HUDEP-2 (cell line): Measurements from ENCODE around the gene SLC19A1.
A peak's percentile ranks its signal among the peaks of the same experiment; 100 is the strongest.

Experiments
- DNase-seq, 76 experiments: peaks; one replicate each; lab custom pipeline; 2025; ENCODE audit not compliant: unreplicated experiment in 76 of 76; lab: John Stamatoyannopoulos, UW

SLC19A1 gene

DNA sequence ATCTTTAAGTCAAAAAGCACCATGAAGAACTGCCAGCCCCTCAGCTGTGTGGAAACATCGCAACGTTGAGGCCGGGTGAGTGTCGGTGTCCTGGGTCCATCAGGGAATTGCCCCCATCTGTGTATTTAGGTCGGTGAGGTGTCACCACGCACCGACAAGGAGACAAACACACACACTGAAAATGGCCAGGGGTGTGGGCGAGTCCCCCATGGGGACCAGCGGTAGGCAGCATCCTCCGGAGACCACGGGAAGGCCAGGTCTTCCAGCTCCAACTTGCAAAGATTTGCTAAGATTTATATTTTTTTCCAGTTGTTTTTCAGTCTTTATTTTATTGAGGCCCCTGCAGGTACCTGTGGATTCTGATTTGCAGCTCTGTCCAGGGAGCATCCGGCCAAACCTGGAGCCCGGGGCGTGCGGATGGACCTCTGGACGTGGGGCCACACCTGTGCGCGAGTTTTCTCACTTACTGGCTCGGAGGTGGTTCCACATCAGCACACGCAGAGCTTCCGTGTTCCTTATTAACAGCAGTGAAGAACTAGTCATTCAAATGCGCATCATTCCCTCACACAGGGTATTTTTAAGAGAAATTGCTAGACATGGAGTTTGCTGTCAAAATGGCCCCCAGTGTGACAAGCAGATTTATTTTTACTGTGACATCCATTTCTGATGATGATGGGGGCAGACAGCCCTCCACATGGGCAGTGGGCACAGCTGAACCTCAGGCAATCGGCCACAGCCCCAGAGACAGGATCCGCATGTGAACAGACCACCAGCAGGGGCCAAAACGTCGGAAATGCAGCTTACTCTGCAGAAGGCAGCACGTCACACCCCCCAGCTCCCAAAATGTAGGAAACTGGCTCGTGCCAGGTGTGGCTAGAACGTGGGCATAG is 17.2 kb upstream of the SLC19A1 start:
- DNase-seq, result no peak

DNA sequence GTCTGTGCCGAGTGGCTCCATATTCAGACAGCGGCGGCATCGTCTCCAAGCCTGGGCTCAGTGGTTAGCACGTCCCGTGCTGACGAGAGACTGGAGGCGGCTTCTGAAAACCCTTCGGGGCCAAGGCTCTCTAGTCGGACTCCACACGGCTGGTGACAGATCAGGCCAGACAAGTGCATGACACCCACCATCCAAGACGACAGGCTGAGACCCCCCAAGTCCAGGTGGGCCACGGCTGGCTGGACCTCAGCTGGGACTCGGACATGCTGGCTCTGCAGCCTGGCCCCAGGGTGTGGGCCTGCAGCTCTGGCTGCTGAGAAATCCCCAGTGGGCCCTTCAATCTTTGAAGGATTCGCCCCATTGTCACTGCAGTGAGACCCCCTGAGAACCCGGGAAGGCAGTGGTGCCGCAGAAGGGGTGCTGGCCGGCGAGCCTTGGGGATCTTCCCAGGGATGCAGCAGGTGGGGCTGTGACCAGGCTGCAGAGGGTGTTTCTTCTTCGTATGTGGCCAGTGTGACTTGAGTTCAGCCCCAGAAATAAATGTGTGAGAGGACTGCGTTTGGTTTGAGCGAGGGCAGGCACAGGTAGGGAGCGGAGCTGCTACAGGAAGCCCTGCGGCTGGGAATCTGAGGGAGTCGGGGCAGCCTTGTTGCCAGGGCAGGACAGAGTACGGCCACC is 15.9 kb upstream of the SLC19A1 start:
- DNase-seq, result no peak

DNA sequence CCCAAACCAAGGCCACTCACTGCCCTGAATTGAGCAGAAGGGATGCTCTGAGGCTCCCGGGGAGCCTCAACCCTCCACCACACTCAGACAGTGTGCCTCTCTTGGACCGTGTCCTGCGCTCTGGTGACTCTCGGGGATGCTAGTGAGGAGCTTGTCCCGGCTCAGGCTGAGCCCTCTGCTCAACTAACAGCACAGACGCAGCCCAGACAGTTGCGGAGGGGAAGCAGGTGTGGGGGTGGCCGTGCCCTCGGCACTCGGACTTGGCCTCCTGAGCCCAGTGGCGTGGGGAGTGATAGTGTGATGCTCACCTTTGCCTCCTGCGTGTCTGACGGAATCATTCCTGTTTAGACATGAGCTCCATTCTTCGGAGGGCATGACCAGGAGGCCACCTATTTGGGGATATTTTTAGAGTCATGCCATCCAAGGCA is 15.4 kb upstream of the SLC19A1 start:
- DNase-seq, result no peak

DNA sequence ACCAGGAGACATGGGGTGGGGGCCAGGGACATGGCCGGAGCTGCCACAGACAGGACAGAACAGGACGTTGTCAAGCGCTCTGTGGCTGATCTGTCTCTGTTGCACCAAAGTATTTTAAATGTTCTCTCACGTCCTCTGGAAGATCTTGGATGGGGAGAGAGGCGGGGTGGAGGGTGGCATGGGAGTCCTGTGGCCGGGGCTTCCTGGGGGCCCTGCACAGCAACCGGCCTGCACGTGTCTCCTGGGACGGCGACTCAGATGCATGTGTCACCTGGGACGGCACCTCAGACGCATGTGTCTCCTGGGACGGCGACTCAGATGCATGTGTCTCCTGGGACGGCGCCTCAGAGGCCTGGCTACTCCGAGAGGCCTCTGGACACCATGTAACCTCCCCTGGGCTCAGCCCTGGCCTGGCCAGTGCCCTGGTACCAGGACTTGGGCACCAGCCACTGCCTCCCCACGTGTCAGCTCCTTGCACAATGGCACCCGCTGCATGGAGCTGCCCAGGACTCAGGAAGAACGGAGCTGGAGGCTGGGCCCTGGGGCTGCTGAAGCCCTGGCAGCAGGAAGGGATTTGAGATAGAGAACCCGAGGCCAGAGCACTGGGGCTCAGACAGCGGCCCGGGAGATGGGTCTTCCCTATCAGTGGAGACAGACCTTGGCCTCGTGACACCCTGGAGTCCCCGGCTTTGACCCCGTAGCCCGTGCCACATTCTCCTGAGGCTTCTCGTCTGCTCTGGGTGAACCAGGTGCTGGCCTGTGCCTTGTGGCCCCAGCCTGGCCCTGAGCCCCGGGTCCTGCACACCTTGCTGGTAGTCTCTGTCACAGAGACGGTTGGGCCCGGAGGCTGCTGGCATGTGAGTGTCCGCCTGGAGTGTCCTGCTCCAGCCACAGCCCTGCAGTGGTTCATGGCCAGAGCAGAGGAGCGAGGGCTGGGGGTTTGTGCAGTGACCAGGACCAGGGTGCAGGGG is 14.7 kb upstream of the SLC19A1 start:
- no peak for DNase-seq

DNA sequence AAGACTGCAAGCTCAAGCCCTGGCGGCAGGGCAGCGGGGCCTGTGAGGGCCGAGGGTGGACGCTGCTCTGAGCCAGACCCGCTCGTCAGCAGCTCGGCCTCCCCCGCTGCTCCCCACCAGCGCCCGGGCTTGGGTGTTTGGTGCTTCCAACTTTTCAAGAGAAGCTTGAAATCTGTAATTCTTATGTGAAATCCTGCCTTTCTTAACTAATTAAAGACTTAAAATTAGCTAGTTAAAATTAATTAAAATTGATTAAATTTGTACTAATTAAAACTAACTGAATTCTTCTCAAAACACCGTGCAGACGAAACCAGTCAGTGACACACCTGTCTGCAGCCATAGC is 14.0 kb upstream of the SLC19A1 start:
- no peak for DNase-seq

DNA sequence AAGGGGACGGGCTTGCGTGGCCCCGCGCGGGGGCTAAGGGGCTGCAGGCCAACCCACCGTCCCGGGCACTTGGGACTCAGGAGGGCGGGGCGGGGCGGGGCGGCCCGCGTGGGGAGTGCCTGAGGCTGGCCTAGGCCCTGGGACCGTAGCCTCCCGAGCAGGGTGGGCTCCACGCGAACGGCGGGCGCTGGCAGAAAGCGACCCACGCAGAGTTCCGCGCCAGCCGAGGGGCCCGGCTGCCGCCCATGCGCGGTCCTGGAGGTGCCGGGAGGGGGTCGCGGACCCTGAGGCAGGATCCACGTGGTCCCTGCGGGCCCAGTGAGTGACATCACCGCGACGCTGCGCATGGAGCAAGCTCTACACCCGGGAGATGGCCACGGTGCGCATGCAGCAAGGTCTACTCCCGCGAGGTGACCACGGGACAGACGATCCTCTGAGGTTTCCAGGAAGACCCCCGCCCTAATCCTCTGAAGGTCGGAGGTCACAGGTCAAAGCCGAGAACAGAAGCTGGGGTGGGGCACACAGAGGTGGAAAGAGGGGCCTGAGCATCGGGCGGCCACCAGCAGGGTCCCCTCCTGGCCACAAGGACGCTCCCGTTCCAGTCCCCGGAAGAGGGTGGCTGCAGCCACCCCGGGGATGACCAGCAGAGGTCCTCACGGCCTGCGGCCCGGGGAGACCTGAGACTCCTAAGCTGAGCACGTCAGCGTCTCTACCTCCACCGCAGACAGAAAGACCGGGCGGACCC is 13.5 kb upstream of the SLC19A1 start:
- peak in 64 of 76 experiments; percentile 17 to 86 (median 62) for DNase-seq

DNA sequence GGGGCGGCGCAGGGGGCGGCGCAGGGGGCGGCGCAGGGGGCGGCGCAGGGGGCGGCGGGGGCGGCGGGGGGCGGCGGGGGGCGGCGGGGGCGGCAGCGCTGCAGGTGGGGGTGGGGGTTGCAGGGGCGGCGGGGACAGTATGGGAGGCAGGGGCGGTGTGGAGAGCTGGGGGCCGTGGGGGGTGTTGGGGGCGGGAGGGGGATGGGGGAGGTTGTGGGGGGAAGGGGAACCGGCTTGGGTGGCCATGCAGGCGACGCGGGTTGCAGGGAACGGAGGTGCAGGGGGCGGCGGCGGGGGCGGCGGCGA is 13.0 kb upstream of the SLC19A1 start:
- DNase-seq, result no peak

DNA sequence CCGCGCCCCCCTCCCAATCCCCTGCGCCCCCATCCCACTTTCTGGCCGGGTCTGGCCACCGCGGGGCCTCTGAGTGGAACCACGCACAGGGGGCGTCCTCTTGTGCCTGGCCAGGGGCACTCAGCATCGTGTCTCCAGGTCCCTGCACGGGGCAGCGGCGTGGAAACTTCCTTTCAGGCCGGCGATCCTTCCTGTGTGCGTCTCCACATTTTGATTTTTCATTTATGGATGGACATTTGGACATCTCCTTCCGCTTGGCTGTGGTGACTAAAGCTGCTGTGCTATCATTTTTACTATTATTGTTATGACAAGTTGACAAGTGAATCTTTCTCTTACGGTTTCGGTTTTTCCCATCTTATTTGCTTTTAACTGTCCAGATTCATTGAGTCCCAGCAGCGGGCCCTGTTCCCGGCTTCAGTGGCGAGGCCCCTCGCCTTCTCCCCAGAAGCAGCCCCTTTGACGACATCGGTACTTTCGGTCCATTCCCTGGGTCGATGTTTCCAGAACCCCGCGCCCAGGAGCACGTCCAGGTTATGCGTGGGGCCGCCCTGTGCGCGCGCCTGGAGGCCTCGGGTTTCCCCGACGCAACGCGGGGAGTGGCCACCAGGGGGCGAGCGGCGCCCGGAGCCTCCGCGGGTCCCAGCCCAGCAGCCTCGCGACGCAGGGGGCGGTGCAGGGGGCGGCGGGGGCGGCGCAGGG is 12.4 kb upstream of the SLC19A1 start:
- peak in 61 of 76 experiments; percentile 10 to 87 (median 62) for DNase-seq

DNA sequence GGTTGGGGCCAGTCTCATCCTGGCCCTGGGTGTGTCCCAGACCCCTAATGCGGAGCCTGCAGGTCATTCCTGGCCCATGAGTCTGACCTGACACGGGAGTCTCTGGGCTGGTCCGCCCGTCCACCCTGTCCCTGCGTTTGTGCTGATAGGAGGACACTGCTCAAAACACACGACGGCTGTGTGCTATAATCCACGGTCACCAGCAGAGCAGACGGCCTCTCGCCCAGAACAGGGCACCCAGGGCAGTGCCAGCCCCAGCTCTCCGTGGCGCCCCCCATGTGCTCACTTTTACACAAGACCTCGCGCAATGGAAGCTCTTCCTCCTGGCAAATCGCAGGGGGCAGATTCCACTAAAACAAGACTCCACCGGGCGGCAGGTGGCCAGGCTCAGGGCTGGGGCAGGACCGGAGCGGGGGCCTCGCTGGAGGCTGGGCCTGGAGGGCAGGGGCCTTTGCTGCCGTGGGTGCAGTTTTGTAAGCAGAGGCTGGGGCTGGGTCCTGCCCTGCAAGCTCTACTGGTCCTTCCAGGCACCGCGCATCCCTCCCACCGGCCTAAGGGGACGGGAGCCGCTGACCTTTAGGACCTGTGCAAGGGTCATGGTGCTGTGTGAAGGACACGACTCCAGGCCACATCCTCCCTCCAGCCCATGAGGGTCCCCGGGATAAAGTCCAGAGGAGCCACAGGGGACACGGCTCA is 10.6 kb upstream of the SLC19A1 start:
- no peak for DNase-seq

DNA sequence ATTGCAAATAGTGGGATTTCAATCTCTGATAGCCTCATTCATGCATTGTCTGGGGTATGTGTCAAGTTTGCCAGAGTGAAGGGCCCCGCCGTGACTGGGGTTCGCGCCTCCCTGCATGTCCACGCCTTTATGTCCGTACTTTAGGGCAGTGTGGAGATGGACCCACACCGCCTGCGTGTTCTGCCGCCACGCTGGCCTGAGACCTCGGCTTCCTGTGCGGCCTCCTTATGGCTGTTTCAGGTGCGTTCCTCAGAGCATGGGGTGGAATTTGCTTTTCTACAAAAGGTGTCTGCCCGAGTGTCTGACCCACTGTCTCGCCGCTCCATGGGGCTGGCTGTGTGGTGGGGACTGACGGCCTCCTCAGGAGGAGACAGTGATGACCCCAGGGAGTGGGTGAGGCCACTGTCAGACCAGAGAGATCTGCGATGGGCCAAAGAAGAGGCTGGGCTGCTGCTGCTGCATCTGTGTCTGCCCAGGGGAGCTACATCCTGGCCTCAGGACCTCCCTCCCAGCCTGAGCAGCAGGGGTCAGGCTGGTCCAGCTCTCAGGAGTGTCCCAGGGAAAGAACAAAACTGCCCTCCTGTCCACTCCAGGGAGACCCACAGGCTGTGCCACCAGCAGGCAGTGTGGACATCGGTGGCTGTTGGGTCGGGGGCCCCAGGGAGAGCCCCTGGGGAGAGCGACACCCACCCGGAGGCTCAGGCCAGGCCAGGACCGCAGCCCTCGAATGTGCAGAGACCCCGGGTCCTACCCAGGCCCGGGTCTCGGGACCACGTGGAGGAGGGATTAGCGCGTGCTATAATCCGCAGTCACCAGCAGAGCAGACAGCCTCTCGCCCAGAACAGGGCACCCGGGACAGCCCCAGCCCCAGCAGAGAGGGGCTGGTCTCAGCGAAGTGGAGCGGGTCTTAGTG is 9.8 kb upstream of the SLC19A1 start:
- no peak for DNase-seq

DNA sequence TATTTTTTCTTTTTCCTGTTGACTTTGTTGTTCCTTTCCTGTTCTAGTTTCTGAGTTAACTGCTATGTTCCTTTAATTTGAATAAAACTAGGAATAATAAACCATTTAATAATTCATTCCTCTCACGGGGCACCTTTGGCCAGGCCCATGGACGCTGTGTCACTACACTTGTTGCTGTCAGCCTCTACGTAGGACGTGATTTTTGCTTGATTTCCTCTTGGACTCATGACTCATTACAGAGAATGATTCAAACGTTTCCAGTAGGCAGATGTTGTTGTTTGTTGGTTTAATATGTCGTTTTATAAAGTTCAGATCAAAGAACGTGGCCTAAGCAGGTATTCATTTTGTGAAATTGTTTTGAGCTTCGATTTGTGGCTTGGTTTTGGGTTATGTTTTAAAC is 9.1 kb upstream of the SLC19A1 start:
- DNase-seq, result no peak

DNA sequence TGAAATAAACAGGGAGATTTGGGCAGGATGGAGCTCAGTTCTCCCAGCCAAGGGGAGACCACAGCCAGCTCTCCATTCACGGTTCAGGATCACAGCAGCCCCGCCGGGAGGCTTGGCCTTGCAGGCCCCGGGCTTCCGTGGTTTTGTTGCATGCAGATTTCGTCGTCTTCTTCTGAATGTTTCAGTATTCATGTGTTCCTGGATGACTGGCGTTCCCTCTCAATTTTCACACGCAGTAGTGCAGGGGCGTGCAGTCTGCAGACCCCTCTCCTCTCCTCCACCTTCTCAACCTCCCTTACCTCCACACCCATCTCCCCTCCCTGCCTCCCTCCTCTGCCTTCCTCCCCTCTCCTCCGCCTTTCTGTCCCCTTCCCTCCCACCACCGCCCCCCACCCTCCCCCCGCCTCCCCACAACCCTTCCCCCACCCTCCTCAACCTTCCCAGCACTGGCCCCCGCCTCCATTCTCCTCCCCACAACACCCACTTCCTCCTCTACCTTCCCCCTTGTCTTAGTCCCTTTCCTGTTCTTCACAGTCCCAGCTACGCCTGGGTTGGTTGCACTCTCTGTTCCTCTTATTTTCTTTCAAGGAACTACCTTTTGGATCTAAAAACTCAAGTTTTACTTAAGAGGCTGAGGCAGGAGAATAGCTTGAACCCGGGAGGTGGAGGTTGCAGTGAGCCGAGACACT is 8.4 kb upstream of the SLC19A1 start:
- no peak for DNase-seq

DNA sequence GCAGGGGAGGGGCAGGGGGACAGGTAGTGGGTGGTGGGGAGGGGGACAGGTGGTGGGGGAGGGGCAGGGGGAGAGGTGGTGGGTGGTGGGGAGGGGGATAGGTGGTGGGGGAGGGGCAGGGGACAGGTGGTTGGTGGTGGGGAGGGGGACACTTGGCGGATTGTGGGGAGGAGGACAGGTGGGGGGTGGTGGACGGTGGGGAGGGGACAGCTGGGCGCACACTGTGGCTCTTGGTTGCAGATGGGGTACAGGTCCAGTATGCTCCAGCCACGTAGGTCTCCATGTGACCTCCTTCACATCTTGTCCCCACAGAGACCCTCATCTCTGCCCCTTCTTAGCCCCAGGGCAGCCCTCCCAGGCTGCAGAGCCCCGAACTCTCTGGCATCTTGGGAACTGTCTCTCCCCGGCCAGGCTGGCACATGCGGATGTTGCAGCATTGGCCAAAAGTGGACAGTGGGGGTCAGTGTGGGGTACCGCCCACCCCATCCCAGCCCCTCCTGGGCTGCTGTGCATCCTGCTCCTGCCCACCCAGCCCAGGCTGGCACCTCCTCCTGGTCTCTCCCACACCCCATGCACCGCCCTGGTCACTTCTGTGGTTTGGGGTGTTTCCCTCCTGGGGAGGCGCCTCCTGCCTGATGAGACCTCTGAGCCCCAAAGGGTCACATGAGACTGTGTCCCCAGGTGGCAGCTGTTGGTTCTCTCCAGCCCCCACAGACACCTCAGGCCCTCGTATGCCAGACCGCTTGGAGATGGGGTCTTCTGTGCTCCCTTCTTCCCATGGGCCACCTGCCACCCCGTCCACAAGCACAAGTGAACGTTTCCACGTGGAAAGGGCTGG is 7.6 kb upstream of the SLC19A1 start:
- no peak for DNase-seq

DNA sequence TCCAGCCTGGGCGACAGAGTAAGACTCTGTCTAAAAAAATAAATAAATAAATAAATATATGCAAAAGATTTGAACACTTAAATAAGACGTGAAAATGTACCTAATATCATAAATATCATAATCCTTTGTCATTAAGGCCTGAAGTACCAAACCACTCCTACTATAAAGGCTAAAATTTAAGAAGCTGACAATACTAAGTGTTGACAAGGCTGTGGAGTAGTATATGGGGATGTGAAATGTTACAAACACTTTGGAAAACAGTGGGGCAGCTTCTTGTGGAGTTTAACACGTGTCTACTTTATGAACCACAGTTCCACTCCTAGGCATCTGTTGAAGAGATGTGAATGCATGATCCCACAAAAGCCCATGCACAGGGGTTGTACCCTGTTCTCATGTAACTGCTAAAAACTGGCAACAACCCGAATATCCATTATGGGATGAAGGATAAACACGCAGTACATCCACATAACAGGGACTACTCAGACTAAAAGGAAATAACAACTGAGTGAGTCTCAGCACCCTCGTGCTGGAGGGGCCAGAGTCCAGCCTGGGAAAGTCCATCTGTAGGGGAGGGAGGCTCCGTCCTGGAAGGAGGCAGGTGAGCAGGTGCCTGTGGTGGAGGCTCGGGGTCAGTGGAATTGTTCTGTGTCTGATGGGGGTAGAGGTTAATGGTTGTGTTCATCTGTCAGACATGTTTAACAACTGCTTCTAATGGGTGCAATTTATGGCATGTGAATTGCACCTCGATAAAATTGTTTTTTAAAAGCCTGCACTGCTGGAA is 6.7 kb upstream of the SLC19A1 start:
- DNase-seq, result no peak

DNA sequence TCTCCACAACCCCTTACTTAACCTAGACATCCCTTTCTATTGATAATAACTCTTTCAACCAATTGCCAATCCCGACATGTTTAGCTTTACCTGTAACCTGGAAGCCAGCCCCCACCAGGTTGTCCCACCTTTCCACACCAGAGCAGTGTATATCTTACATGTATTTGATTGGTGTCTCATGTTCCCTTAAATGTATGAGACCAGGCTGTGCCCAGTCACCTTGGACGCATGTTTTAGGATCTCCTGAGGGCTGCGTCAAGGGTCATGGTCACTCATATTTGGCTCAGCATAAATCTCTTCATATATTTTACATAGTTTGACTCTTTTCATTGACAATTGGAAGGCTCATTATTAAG is 5.3 kb upstream of the SLC19A1 start:
- DNase-seq, result no peak
